ENCODE data around the gene EMC10. TPM values are rescaled to one million over a fixed set of nuclear protein-coding genes. Genes with fewer than 3 reads are reported as not detected.

The EMC10 gene
- total RNA-seq, 1 donor = 56.5 TPM

- TF ChIP-seq, protein P1, sequence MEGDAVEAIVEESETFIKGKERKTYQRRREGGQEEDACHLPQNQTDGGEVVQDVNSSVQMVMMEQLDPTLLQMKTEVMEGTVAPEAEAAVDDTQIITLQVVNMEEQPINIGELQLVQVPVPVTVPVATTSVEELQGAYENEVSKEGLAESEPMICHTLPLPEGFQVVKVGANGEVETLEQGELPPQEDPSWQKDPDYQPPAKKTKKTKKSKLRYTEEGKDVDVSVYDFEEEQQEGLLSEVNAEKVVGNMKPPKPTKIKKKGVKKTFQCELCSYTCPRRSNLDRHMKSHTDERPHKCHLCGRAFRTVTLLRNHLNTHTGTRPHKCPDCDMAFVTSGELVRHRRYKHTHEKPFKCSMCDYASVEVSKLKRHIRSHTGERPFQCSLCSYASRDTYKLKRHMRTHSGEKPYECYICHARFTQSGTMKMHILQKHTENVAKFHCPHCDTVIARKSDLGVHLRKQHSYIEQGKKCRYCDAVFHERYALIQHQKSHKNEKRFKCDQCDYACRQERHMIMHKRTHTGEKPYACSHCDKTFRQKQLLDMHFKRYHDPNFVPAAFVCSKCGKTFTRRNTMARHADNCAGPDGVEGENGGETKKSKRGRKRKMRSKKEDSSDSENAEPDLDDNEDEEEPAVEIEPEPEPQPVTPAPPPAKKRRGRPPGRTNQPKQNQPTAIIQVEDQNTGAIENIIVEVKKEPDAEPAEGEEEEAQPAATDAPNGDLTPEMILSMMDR (IDR thresholded peaks at IDR 0.05; ENCODE audit: extremely low read depth, low read depth, low read length) = no peak
- H3K36me3 ChIP-seq (ENCODE audit: insufficient read depth, low read length) = no peaks in the 10 kb centered on the region
- no peak overlapping the region for H2AFZ ChIP-seq (ENCODE audit: low read length)
- H3K27me3 ChIP-seq (ENCODE audit: insufficient read depth, low read length) = peaks cover 13% of the 10 kb centered on the region
- H3K4me3 ChIP-seq (ENCODE audit: insufficient read depth, low read length) = no peak overlapping the region
- H3K79me2 ChIP-seq (ENCODE audit: insufficient read depth, low read length) = no peaks in the 10 kb centered on the region
- no peaks in the 10 kb centered on the region for H3K9me3 ChIP-seq (ENCODE audit: low read depth, low read length)
- DNase-seq (ENCODE audit: insufficient read length, low spot score, missing footprints) = peak; percentile 90
- no peaks in the 10 kb centered on the region for H4K20me1 ChIP-seq (ENCODE audit: insufficient read depth, low read length)
- no peak overlapping the region for H3K27ac ChIP-seq (ENCODE audit: low read depth, low read length)
- peaks cover 8% of the 10 kb centered on the region for H3K4me1 ChIP-seq (ENCODE audit: insufficient read depth, low read length)
- H3K4me2 ChIP-seq (ENCODE audit: insufficient read depth, low read length) = peak overlapping the region; percentile 14
These were observed 16.0 kb upstream of the EMC10 start for GRCh38 chr19:50460161-50460765.

GRCh38 chr19:50461066-50461875 is 15.0 kb upstream of the EMC10 start:
- Histone ChIP-seq H4K20me1 (ENCODE audit: insufficient read depth, low read length) (no peaks in the 10 kb centered on the region), H3K9me3 (ENCODE audit: low read depth, low read length) (no peaks in the 10 kb centered on the region), H3K27ac (ENCODE audit: low read depth, low read length) (no peak overlapping the region), H3K79me2 (ENCODE audit: insufficient read depth, low read length) (no peaks in the 10 kb centered on the region), H3K4me3 (ENCODE audit: insufficient read depth, low read length) (no peak overlapping the region), H3K27me3 (ENCODE audit: insufficient read depth, low read length) (peaks cover 13% of the 10 kb centered on the region), H3K4me2 (ENCODE audit: insufficient read depth, low read length) (no peak overlapping the region), H3K4me1 (ENCODE audit: insufficient read depth, low read length) (peaks cover 8% of the 10 kb centered on the region), H3K36me3 (ENCODE audit: insufficient read depth, low read length) (no peaks in the 10 kb centered on the region), H2AFZ (ENCODE audit: low read length) (peak overlapping the region; percentile 56)
- TF ChIP-seq, protein P1 (IDR thresholded peaks at IDR 0.05; ENCODE audit: extremely low read depth, low read depth, low read length) = peak; percentile 81
- peak; percentile 99 for DNase-seq (ENCODE audit: insufficient read length, low spot score, missing footprints)

DNA sequence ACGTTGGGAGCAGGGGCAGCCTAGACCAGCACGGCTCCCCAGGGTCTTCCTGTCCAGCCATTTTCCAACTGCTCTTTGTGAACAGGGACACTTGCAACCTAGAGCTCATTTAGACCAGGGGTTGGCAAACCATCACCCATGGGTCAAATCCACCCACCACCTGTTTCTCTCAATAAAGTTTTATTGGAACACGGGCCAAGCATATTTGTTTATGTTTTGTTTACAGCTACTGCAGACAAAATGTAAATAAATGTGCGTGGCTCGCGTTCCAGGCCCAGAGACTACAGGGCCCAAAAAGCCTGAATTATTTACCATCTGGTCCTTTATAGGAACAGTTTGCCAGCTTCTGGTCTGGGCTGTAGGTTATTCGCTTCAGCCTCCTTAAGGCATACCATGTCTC is 13.3 kb upstream of the EMC10 start:
- Histone ChIP-seq H3K4me2 (ENCODE audit: insufficient read depth, low read length) (no peak overlapping the region), H3K27me3 (ENCODE audit: insufficient read depth, low read length) (peaks cover 4% of the 10 kb centered on the region), H3K79me2 (ENCODE audit: insufficient read depth, low read length) (no peaks in the 10 kb centered on the region), H3K36me3 (ENCODE audit: insufficient read depth, low read length) (no peaks in the 10 kb centered on the region), H3K4me1 (ENCODE audit: insufficient read depth, low read length) (peaks cover 8% of the 10 kb centered on the region), H3K27ac (ENCODE audit: low read depth, low read length) (no peak overlapping the region), H3K4me3 (ENCODE audit: insufficient read depth, low read length) (no peak overlapping the region), H3K9me3 (ENCODE audit: low read depth, low read length) (no peaks in the 10 kb centered on the region), H2AFZ (ENCODE audit: low read length) (no peak overlapping the region), H4K20me1 (ENCODE audit: insufficient read depth, low read length) (no peaks in the 10 kb centered on the region)
- DNase-seq (ENCODE audit: insufficient read length, low spot score, missing footprints) = peak; percentile 61
- TF ChIP-seq, protein P1 (IDR thresholded peaks at IDR 0.05; ENCODE audit: extremely low read depth, low read depth, low read length) = no peak

GRCh38 chr19:50464348-50464747 is 12.0 kb upstream of the EMC10 start:
- TF ChIP-seq, protein P1 (IDR thresholded peaks at IDR 0.05; ENCODE audit: extremely low read depth, low read depth, low read length) = no peak
- H3K9me3 ChIP-seq (ENCODE audit: low read depth, low read length) = no peaks in the 10 kb centered on the region
- H3K4me2 ChIP-seq (ENCODE audit: insufficient read depth, low read length) = no peak overlapping the region
- no peaks in the 10 kb centered on the region for H3K27me3 ChIP-seq (ENCODE audit: insufficient read depth, low read length)
- H3K27ac ChIP-seq (ENCODE audit: low read depth, low read length) = no peak overlapping the region
- H3K79me2 ChIP-seq (ENCODE audit: insufficient read depth, low read length) = no peaks in the 10 kb centered on the region
- H2AFZ ChIP-seq (ENCODE audit: low read length) = no peak overlapping the region
- peaks cover 8% of the 10 kb centered on the region for H3K4me1 ChIP-seq (ENCODE audit: insufficient read depth, low read length)
- no peaks in the 10 kb centered on the region for H4K20me1 ChIP-seq (ENCODE audit: insufficient read depth, low read length)
- DNase-seq (ENCODE audit: insufficient read length, low spot score, missing footprints) = no peak
- H3K4me3 ChIP-seq (ENCODE audit: insufficient read depth, low read length) = no peak overlapping the region
- H3K36me3 ChIP-seq (ENCODE audit: insufficient read depth, low read length) = no peaks in the 10 kb centered on the region
